GM18907 (cell line): ENCODE data around the gene MIER2.

ENCODE experiments used
- ATAC-seq: cut with Tn5 transposase; IDR thresholded peaks from one replicate; pipeline ENCODE4 v1.9.1; 2021; ENCODE audit warnings: mild to moderate bottlenecking, moderate library complexity; ENCODE audit not compliant: unreplicated experiment

Gene MIER2

GRCh38 chr19:379796-380195 lies 35.2 kb upstream of the MIER2 start:
- no peak for ATAC-seq

DNA sequence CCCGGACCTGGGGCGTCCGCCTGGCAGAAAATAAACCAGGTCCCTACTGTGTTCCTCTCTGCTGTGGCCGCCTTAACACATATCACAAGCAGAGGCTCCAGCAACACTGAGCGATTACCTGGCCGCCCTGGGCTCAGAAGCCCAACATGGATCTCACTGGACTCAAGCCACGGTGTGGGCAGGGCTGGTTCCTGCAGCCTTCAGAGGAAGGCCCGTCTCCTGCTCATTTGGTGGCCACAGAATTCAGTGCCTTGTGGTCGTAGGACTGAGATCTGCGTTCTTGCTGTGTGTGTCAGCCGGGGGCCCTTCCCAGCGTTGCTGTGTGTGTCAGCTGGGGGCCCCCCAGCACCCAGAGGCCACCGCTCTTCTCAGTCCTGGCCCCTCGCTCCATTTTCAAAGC lies 34.1 kb upstream of the MIER2 start:
- no peak for ATAC-seq

- ATAC-seq = no peak
Observed at GRCh38 chr19:377801-378581, 33.4 kb upstream of the MIER2 start.

DNA sequence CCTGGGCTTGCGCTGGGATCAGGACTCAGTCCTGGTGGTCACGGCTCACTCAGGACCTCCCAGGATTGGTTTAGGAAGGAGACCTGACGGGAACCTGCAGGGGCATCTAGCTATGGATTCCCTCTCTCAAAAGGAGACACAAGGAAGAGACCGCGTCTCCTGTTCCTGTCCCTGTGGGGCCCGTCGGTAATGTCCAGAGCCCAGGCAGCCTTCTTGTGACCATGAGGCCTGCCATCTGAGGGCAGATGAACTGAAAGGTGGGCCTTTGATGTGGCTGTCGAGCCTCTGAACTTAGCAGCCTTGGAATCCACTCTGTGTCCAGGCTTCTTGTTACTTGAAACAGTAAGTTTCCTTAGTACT lies 31.5 kb upstream of the MIER2 start:
- no peak for ATAC-seq

GRCh38 chr19:375395-376110 lies 31.0 kb upstream of the MIER2 start:
- no peak for ATAC-seq

- no peak for ATAC-seq
Observed at GRCh38 chr19:374886-375235, 30.3 kb upstream of the MIER2 start.

DNA sequence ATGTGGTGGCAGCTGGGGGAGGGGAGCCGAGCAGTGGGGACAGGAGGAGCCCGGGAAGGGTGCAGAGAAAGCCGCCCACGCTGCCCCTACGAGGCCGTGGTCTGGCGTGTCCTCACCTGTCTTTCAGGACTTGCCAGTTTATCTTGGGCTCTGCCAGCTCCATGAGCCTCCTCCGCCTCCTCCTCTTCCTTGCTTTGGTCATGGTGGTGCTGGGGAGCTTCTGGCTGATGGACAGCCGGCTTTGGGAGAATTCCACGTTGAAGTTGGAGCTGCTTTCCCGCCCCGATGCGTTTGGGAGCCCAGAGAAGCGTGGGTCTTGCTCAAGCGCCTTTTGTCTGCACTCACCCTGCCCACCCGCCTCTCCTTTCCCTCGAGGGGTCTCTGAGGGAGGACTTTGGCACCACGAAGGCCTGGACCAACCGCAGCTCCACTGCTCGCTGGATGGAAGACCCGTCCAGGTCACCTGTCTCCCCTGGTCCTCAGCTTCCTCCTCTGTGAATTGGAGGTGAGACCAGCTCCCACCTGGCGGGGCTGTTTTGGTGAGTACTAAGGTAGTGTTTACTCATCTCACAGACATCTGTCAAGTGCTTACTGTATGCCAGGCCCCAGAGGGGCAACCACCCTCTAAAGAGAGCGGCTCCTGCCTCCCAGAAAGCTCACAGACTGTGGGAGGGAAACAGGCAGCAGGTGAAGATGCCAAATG lies 29.7 kb upstream of the MIER2 start:
- no peak for ATAC-seq

DNA sequence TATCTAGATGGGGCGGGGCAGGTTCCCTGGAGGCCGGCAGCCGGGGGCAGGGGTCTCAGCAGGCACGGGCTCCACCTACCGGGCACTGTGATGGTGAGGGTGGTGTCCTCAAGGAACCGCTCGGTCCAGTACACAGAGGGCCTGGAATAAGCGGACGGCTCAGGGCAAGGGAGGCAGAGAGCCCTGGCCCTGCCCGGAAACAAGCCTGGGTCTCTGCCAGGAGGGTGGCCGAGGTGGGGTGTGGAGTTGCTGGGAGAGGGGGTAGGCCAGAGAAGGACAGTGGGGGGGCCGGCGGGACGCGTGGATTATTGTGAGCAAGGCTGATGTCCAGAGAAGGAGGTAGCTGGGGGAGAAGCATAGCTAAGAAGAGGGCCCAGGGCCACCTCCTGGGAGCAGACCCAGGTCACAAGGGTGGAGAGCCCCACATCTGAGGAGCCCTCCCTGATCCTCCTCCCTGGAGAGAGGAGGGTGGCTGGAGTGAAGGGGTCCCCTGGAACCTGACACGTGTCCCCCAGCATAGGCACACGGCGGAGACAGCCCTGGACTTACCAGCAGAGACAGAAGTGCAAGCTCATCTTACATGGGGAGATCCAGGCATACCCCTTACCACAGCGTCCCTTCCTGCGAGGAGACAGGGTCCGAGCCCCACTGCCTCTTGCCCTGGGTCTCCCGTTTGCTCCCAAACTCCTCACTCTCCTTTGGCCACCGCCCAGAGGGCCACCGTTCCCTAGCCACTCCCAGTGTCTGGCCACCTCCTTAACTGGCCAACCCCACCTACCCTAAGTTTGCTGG lies 29.0 kb upstream of the MIER2 start:
- ATAC-seq = no peak

DNA sequence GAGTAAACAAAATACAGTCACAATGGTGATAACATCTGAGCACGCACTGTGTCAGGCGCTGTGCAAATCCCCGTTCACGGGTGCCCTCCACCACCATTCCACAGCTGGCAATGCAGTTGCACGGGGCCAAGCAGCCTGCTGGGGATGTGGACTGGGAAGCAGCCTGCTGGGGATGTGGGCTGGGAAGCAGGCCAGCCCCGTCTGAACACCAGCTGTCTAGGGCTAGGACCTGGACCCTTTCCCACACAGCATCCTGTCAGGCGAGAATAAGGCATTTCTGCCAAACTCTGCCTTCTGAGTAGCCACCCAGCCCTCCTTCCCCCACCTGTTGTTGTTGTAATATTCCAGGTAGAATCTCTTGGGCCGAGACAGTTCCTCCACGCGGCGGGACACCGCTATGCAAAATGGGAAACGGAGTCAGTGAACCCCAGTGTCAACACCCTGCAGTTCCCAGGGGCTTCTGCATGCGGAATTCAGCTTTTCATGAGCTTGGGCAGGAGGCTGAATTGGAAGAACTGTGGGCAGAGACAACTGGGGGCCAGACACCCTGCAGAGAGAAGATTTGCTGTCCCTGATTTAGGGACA lies 27.8 kb upstream of the MIER2 start:
- no peak for ATAC-seq

DNA sequence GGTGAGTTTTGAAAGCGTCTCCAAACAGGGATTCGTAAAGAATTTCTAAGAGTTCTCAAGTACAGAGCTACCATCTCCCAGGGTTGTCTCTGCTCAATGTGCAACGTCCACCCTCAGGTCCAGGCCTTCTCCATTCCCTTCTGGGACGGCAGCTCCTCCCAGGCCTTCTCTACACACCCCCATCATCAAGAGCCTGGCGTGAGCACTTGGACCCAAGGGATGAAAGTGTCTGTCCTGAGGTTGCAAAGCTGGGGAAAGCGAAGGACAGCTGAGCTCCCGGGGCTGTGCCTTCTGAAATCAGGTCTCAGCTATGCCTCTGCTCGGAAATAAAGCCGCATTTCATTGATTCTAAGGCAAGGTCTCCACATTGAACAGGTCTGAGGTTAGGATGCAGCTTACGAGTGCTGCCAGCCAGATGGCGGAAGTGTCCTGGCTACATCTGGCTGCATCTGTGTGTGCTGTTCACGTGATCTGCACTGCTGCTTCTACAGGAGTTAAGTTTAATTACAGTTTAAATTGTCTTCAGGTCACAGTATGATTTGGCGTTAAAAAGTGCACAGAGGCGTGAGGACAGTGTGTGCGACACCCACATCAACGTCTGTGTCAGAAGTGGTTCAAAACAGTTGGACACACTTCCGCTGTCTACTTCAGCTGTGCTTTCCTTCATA lies 27.0 kb upstream of the MIER2 start:
- ATAC-seq = no peak

- no peak for ATAC-seq
Observed at GRCh38 chr19:370641-371330, 26.2 kb upstream of the MIER2 start.

GRCh38 chr19:369876-370275 lies 25.3 kb upstream of the MIER2 start:
- no peak for ATAC-seq

- ATAC-seq = no peak
Observed at GRCh38 chr19:369256-369655, 24.7 kb upstream of the MIER2 start.

GRCh38 chr19:368630-369024 lies 24.0 kb upstream of the MIER2 start:
- no peak for ATAC-seq

DNA sequence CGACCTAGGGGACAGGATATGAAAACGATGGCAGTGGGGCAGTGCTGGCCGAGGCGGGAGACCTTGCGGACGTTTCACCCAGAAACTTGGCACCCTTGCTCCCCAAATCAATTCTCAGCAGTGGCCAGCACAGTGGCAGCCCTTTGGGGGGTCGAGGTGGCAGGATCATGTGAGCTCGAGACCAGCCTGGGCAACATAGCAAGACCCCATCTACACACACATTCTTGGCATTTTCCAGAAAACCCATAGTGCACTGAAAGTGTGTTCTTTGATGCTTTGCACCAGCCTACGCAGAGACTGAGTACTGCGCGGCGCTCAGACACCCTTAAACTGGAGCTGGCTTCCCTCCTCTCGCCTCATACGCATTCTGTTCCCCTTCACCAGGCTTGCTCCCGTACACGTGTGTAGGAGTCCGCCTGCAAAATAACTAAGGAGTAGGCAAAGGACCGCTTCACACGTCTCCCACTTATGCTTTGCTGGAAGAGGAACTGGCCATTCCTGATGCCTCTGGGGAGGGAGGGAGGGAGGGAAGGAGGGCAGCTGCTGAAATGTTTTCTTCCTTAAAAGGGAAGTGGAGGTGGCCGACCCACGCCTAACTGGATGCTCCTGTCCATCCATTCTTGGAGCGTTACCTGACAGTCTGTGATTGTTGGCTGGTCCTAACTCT lies 23.5 kb upstream of the MIER2 start:
- no peak for ATAC-seq

- ATAC-seq = no peak
Observed at GRCh38 chr19:367561-367960, 23.0 kb upstream of the MIER2 start.

GRCh38 chr19:366951-367350 lies 22.4 kb upstream of the MIER2 start:
- ATAC-seq = no peak

DNA sequence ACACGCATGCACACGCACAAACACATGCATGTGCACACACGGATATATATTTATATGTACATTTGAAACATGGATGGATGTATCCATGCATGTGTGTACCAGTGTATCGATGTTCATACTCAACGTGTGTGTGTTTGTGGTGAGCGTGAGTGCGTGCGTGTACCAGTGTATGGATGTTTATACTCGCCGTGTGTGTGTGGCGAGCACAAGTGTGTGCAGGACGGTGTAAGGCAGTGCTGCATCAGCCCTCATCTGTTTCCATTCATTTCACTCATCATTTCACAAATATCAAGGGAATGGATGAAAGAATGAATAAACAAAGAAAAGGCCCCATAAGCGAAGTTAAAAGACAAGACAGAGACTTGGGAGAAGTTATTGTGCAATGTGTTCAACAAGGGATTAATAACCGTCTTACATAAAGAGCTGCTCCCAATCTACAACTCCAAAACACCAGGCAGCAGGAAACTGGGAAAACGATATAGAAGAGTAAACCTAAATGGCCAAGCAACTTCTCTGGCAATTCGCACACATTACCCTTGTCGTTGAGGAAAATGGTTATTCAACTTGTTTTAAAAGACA lies 21.7 kb upstream of the MIER2 start:
- no peak for ATAC-seq
